Measurements from ENCODE around the gene ADGRG7.

DNA sequence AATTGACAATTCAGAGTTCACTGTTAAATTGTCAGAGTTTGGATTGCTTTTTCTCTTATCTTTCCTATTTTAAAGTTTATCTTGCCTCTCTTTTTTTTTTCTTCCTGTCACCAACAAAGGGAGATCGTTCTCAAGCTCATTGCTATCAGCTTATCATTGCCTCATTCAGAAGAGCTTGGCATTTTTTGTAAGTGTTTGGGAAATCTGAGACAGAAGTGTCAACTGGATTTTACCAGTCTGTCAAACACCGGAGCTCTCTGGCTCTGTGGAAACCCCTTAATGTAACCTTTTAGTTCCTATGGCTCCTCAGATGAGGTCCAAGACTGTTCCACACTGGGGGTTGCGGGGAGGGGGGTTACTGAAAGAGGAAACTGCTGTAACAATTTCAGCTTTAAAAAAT, 89.3 kb downstream of the ADGRG7 start:
- TF ChIP-seq POLR2A (IDR thresholded peaks at IDR 0.05; ENCODE audit: low read length) (no peak), GATA1 (IDR thresholded peaks at IDR 0.05; ENCODE audit: low read depth, low read length) (no peak)

Measured in erythroblast (primary cell).